Panc1 (cell line): ENCODE results near the gene CLDN15.

Source experiments
- POLR2AphosphoS5 ChIP-seq: IDR thresholded peaks from 2 replicates; pipeline ENCODE4 v1.6.1; 2012; ENCODE audit warnings: mild to moderate bottlenecking, low read depth, low read length, moderate library complexity
- TCF7L2 ChIP-seq: IDR thresholded peaks from 2 replicates; pipeline ENCODE4 v1.6.1; 2011; ENCODE audit warnings: mild to moderate bottlenecking, low read depth, low read length, inconsistent platforms

GRCh38 chr7:101186844-101187428, 50.7 kb downstream of the CLDN15 start:
- TF ChIP-seq POLR2AphosphoS5, result no peak
- TF ChIP-seq TCF7L2, result no peak
